Vagina (tissue), 2 donors: ENCODE results near the gene PRKCE. TPM values are rescaled to one million over a fixed set of nuclear protein-coding genes. Genes with fewer than 3 reads are reported as not detected.

ENCODE experiments used
- DNase-seq, 2 donors: peaks; one replicate each; pipeline ENCODE4 v3.0.0-alpha.2; 2017; ENCODE audit errors: extremely low spot score in 2 of 2
- H3K27ac ChIP-seq: fragments of 200-600 bp; sonication (generic); one replicate; pipeline ENCODE4 v1.5.1; 2019
- H3K27me3 ChIP-seq: fragments of 200-600 bp; sonication (generic); one replicate; pipeline ENCODE4 v1.5.1; 2019
- H3K36me3 ChIP-seq, 2 donors: fragments of 200-600 bp; sonication (generic); one replicate each; pipeline ENCODE4 v1.5.1; 2017 to 2019
- H3K4me1 ChIP-seq: fragments of 200-600 bp; sonication (generic); one replicate; pipeline ENCODE4 v1.5.1; 2019
- H3K4me3 ChIP-seq, 2 donors: fragments of 200-600 bp; sonication (generic); 1 replicate in 1 of 2; 2 replicates in 1 of 2; pipeline ENCODE4 v1.5.1; 2016 to 2019
- H3K9me3 ChIP-seq: fragments of 200-600 bp; sonication (generic); one replicate; pipeline ENCODE4 v1.5.1; 2019
- POLR2A ChIP-seq, 2 donors: fragments of 450-650 bp; IDR thresholded peaks; one replicate each; pipeline ENCODE4 v1.6.1; 2017; ENCODE audit warnings: antibody characterized with exemption in 2 of 2, mild to moderate bottlenecking in 2 of 2, moderate library complexity in 2 of 2
- POLR2AphosphoS5 ChIP-seq, 2 donors: sonication (generic); formaldehyde crosslinking; IDR thresholded peaks; one replicate each; pipeline ENCODE4 v1.9.0; 2017; ENCODE audit warnings: antibody characterized with exemption in 2 of 2, mild to moderate bottlenecking in 2 of 2, low read depth in 1 of 2; ENCODE audit not compliant: insufficient read depth in 1 of 2
- intact Hi-C: fragments of 100-400 bp; cut with DNase I; formaldehyde crosslinking; loops from one replicate; pipeline ENCODE4 v1.15.1; 2023
- total RNA-seq: library from RNA; depleted of rRNA; stranded (reverse); fragments of >200 nt; gene quantifications from one replicate; pipeline ENCODE4 v1.2.3, GENCODE V29; 2016
- TF ChIP-seq, protein P1 (sequence below), 3 experiments: fragments of 450-650 bp in 2 of 3; fragments of 200-600 bp in 1 of 3; sonication (generic) in 1 of 3; IDR thresholded peaks; one replicate each; pipeline ENCODE4 v1.5.1; 2017 to 2019; ENCODE audit warnings: antibody characterized with exemption in 3 of 3, mild to moderate bottlenecking in 2 of 3, moderate library complexity in 2 of 3

The PRKCE gene
- total RNA-seq, 1 donor from 2014 or later = 11.8 TPM

DNA sequence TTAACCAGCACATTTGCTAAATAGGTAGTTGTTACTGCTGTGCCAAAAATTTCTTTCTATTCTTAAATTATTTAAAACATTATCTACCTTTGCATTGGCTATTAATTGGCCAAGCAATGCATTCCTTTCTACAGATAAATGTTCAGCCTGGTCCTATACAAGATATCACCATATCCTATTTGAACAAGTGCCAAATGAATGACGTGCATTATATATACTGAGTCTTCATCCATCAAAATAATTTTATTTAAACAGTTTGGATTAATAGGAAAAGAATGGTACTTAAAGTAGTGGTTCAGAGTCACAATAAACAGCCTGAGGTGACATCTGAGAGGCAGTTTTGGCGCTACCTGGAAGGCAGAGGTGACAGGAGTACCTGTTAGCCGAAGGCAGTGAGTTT is 415.6 kb downstream of the PRKCE start:
- no peaks in the 10 kb centered on the region for H3K36me3 ChIP-seq
- no peak for DNase-seq
- no peaks in the 10 kb centered on the region for H3K9me3 ChIP-seq
- no peak for TF ChIP-seq POLR2AphosphoS5 (IDR thresholded peaks at IDR 0.05; ENCODE audit: insufficient read depth in 1 of 2, low read depth in 1 of 2)
- no peak for TF ChIP-seq POLR2A (IDR thresholded peaks at IDR 0.05)
- TF ChIP-seq, protein P1, sequence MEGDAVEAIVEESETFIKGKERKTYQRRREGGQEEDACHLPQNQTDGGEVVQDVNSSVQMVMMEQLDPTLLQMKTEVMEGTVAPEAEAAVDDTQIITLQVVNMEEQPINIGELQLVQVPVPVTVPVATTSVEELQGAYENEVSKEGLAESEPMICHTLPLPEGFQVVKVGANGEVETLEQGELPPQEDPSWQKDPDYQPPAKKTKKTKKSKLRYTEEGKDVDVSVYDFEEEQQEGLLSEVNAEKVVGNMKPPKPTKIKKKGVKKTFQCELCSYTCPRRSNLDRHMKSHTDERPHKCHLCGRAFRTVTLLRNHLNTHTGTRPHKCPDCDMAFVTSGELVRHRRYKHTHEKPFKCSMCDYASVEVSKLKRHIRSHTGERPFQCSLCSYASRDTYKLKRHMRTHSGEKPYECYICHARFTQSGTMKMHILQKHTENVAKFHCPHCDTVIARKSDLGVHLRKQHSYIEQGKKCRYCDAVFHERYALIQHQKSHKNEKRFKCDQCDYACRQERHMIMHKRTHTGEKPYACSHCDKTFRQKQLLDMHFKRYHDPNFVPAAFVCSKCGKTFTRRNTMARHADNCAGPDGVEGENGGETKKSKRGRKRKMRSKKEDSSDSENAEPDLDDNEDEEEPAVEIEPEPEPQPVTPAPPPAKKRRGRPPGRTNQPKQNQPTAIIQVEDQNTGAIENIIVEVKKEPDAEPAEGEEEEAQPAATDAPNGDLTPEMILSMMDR (IDR thresholded peaks at IDR 0.05) = no peak
- H3K4me1 ChIP-seq = peaks cover 12% of the 10 kb centered on the region
- H3K4me3 ChIP-seq = no peak overlapping the region
- H3K27ac ChIP-seq = no peak overlapping the region
- H3K27me3 ChIP-seq = no peaks in the 10 kb centered on the region
- intact Hi-C loops = loop anchor here (5.0 to 10.0 kb wide), 3 partner anchors 228 to 810 kb away; partner anchors contain the start of gene EPAS1

DNA sequence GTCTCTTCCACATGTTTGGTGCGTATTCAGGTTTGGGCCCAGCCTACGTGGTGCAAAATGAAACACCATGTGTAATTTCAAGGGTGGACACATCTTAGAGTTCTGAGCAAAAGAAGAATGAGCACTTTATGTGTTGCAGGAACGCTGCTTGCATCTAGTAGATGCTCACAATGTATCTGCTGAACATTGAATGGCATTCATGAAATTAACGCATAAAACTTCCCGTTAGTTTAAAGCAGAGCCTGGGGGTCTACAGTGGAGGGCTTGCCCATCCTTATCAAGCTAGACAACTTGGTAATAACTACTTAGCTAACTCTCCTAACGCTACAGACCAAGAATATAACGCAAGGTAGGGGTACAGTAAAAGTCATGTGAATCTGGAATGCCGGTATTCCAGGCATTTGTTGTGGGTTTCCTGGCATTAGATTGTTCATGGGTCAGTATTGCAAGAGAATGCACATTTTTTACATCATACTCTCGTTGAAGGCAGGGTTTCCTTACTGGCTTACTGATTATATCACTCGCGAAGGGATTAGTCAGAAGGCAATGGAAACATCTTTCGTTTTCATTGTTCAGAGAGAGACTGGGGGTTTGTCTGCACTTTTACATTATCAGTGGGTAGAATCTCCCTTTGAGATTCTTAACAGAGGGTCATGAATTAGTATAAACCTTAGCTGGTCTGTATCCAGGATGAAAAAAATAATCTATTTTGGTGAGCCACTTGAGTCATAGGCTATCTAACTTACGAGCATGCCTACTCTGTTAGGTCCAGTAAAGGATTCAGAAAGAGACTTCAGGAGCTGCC is 416.2 kb downstream of the PRKCE start:
- Histone ChIP-seq H3K36me3 (no peaks in the 10 kb centered on the region), H3K4me3 (no peak overlapping the region), H3K27me3 (no peaks in the 10 kb centered on the region), H3K4me1 (peaks cover 11% of the 10 kb centered on the region), H3K27ac (no peak overlapping the region), H3K9me3 (no peaks in the 10 kb centered on the region)
- DNase-seq = no peak
- intact Hi-C loops = loop anchor here (5.0 to 10.0 kb wide), 3 partner anchors 227 to 810 kb away; partner anchors contain the start of gene EPAS1
- peak in 1 of 2 donors; percentile 41 for TF ChIP-seq POLR2AphosphoS5 (IDR thresholded peaks at IDR 0.05; ENCODE audit: insufficient read depth in 1 of 2, low read depth in 1 of 2)
- no peak for TF ChIP-seq POLR2A (IDR thresholded peaks at IDR 0.05)
- TF ChIP-seq, protein P1 (IDR thresholded peaks at IDR 0.05) = no peak

DNA sequence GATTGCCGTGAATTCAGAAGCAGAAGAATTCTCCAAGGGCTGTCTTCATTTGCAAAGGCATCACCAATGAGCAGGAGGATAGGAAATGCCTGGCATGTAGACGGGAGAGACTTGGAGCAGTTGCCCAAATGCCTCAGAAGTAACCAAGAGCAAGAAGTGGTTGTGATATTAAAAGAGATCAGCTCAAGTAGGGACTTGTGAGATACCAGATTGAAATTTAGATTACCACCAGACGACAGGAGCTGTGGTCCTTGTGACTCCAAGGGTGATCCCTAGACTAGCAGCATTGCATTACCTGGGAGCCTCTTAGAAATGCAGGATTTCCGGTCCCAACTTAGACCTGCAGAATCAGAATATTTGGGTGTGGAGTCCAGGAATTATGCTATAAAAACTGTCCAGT is 417.2 kb downstream of the PRKCE start:
- no peak overlapping the region for H3K27ac ChIP-seq
- intact Hi-C loops = loop anchor here (5.0 to 10.0 kb wide), 3 partner anchors 226 to 809 kb away; partner anchors contain the start of gene EPAS1
- H3K4me1 ChIP-seq = peaks cover 11% of the 10 kb centered on the region
- H3K9me3 ChIP-seq = no peaks in the 10 kb centered on the region
- TF ChIP-seq POLR2A (IDR thresholded peaks at IDR 0.05) (no peak), POLR2AphosphoS5 (IDR thresholded peaks at IDR 0.05; ENCODE audit: insufficient read depth in 1 of 2, low read depth in 1 of 2) (no peak)
- TF ChIP-seq, protein P1 (IDR thresholded peaks at IDR 0.05) = no peak
- no peak overlapping the region for H3K4me3 ChIP-seq
- DNase-seq = no peak
- no peaks in the 10 kb centered on the region for H3K36me3 ChIP-seq
- H3K27me3 ChIP-seq = no peaks in the 10 kb centered on the region

DNA sequence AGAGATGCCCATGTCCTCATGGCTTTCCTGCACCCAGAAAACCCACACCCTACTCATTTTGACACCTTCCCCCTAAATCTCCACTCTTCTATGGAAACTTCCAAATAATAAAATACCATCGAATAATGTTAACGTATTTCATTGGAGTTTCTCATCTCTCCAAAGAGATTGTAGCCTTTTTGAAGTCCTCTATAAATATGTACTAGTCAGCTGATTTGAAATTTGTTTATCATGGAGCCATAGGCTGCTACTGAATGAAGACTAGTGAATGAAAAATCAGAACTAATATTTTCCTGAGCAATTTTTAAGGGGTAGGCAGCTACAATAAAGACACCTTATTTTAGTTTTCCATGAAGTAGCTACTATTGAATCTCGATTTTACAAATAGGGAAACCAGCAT is 419.6 kb downstream of the PRKCE start:
- DNase-seq = no peak
- Histone ChIP-seq H3K27me3 (no peaks in the 10 kb centered on the region), H3K4me1 (peaks cover 25% of the 10 kb centered on the region), H3K27ac (no peak overlapping the region), H3K9me3 (no peaks in the 10 kb centered on the region), H3K4me3 (no peak overlapping the region), H3K36me3 (no peaks in the 10 kb centered on the region)
- TF ChIP-seq POLR2A (IDR thresholded peaks at IDR 0.05) = no peak
- no peak for TF ChIP-seq POLR2AphosphoS5 (IDR thresholded peaks at IDR 0.05; ENCODE audit: insufficient read depth in 1 of 2, low read depth in 1 of 2)
- TF ChIP-seq, protein P1 (IDR thresholded peaks at IDR 0.05) = no peak
- intact Hi-C loops = no loop called here
